GM18867 (cell line): ENCODE measurements around the gene CARS1.

Source experiments
- ATAC-seq: cut with Tn5 transposase; IDR thresholded peaks from one replicate; pipeline ENCODE4 v1.9.1; 2021; ENCODE audit warnings: mild to moderate bottlenecking, moderate library complexity; ENCODE audit not compliant: unreplicated experiment

CARS1 gene

GRCh38 chr11:3010521-3011275, 46.5 kb downstream of the CARS1 start:
- ATAC-seq: no peak

DNA sequence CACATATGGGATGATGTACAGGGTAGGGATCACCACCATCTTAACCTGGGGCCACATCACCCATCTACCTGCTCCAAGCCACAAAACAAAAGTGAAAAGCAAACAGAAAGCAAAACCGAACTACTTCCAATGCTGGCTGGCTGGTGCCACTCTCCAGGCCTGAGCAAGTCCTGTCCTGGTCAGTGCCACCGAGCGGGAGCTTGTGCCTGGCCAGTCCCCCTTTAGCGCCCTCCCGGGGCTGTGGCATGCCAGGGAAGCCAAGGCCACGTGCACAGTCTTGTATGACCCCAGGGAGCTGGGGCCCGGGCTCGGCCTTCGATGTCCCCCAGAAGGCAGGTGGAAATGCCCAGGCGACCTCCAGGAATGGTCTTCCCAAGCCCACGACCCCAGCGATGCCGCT, 47.2 kb downstream of the CARS1 start:
- no peak for ATAC-seq

GRCh38 chr11:3009481-3009880, 47.7 kb downstream of the CARS1 start:
- no peak for ATAC-seq

DNA sequence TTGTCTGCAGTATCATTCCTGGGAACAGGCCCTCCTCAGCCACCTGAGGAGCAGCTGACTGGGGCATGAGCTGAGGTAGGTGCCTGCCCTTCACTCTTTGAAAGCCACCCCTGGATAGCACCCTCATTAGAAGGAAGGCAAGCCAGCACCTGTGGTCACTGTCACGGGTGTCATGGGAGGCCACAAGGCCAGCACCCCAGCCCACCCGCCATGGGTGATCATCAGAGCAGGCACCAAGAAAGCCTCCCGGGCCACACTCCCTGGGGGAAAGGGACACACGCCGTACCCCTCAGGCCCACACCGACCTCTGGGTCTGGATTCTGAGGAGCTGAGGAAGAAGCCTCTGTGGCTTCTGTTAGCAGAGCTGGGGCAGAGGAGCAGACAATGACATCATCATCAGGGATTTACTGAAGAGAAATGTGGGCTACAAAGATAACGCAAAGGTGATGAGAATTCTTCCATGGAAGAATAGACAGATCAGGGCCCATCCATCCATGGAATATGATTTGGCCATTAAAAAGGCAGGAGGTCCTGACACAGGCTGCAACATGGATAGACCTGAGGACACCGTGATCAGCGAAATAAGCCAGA, 48.4 kb downstream of the CARS1 start:
- no peak for ATAC-seq

GRCh38 chr11:3007404-3008010, 49.7 kb downstream of the CARS1 start:
- ATAC-seq: no peak

GRCh38 chr11:3006505-3007260, 50.5 kb downstream of the CARS1 start:
- no peak for ATAC-seq

- no peak for ATAC-seq
Measured at GRCh38 chr11:3004481-3004880, 52.7 kb downstream of the CARS1 start.

- ATAC-seq: no peak
Measured at GRCh38 chr11:3003396-3004231, 53.6 kb downstream of the CARS1 start.

DNA sequence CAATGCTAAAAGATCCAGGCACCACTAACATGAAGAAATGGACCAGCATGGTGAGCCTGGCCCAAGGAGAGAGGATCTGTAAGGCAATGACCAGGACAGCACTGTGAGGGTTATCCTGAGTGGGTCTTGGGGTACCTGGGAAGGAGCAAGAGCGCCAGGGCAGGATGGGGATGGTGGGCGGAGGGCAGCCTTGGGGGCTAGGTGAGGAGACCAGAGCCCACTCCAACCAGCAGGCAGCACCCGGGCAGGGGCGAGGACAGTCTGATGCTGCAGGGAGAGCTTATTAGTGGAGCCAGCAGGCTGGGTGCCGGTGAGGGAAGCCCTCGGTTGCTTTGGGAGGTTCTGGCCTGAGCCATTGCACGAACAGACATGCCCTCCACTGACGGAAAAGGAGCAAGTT, 54.4 kb downstream of the CARS1 start:
- ATAC-seq: no peak

GRCh38 chr11:3002351-3002861, 54.8 kb downstream of the CARS1 start:
- ATAC-seq: no peak

GRCh38 chr11:3001496-3001895, 55.7 kb downstream of the CARS1 start:
- no peak for ATAC-seq

DNA sequence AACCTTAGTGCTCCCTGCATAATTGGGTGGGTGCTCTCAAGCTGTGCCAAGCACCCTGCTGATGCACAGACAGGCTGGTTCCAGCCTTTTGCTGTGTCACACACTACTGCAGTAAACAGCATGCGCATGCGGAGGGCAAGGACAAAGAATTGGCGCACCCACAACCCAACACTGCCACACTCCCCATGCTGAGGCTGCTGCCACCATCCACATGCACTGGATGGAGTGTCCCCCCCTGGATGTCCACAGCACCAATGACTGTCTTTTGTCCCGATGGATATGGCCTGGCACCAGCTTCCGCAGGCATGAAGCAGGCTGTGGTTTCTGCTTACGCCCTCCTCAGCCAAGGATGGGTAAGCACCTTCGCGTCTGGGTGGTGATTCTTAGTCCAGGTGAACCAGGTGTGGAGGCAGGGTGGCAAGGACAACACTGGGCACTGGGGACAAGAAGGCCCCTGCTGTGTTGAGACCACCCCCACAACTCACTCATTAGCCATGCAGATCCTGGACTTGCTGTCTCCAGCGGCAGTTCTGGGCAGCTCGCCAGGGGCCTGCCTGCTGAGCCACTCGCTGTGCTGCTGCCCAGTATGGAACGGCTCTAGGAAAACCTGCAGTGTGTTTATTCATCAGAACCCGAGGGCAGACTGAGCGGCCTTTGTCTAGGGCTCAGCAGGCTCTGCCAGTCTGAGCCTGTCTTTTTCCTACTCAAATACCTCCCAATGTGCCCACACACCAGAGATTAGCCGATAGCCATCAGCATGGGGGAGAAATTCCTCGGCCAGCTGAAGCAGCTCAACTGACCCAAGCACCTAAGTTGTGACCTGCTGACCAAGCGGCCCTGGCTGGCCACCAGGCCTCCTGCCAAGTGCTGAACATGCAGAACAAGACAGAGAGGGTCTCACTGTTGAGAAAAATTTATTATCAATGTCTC, 56.9 kb downstream of the CARS1 start:
- ATAC-seq: no peak

DNA sequence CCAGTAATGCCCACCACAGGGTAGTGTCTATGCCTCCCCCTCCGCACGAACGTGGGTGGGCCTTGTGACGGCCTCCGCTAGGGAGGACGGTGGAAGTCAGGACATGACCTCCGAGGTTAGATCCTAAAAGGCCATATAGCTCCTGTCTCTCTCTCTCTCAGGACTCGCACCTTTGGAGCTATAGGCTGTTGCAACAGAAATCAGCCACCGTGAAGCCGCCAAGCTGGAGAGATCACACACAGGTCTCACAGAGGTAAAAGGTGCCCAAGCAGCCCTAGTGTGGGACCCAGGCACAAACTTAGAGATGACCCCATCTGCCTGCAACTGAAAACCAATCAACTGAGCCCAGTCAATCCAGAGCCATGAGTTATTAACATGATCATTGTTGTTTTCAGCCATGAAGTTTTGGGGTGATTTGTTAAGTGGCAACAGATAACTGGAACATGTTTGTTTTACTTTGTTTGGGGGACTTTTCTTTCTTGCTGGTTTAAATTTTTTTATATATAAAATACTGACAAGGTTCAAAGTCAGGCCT, 57.7 kb downstream of the CARS1 start:
- no peak for ATAC-seq

- no peak for ATAC-seq
Measured at GRCh38 chr11:2998073-2998850, 59.0 kb downstream of the CARS1 start.

GRCh38 chr11:2997406-2997805, 59.8 kb downstream of the CARS1 start:
- ATAC-seq: no peak

DNA sequence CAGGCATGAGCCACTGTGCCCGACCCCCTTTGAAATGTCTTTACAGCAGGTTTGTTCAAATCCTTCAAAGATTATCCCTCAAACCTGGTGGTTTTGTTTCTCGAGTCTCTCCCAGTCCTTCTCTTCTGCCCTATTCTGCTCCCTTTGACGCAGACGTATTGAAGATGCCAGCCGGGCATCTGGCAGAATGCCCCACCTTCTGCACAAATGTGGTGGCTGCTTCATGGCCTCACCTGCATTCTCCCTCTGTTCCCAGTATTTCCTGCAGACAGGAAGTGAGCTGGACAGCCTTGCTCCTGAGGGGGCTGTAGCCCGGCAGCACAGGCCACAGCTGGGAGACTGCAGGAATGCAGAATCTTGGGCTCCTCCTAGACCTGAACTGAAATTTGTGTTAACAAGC, 60.2 kb downstream of the CARS1 start:
- ATAC-seq: no peak

DNA sequence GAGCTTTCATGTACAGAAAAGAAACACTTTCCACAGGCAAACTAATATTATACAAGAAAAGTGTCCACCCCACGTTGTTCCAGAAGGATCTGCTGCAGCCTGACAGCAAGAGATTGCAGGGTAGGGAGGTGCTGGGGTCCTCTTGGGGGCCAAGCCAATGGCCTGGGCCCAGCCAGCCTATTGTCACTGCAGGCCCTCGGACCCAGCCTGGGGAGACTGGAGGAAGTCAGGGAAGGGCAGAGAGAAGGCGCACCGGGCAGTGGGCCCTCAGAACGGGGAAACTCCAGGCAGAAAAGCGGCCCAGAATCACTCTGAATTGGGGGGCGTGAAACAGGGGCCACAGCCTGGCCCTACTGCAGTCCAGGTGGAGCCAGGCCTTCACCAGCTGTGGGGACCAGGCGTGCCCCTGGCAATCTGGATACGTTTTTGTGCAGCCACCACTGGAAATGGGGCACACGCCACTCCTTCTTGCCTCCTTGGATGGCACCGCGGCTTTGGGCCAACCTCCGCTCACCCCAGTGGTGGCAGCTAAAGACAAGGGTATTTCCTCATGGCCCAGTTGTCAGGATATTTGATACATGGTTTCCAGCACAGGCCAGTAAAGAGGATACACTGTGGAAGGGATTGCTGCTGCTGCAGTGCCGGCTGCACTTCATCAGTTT, 61.2 kb downstream of the CARS1 start:
- ATAC-seq: no peak

- no peak for ATAC-seq
Measured at GRCh38 chr11:2995031-2995561, 62.1 kb downstream of the CARS1 start.
